HG02678 (cell line): ENCODE results near the gene FABP1.

Experiments
- ATAC-seq: cut with Tn5 transposase; IDR thresholded peaks from one replicate; pipeline ENCODE4 v1.9.1; 2021; ENCODE audit warnings: mild to moderate bottlenecking, moderate library complexity; ENCODE audit not compliant: unreplicated experiment

The FABP1 gene

DNA sequence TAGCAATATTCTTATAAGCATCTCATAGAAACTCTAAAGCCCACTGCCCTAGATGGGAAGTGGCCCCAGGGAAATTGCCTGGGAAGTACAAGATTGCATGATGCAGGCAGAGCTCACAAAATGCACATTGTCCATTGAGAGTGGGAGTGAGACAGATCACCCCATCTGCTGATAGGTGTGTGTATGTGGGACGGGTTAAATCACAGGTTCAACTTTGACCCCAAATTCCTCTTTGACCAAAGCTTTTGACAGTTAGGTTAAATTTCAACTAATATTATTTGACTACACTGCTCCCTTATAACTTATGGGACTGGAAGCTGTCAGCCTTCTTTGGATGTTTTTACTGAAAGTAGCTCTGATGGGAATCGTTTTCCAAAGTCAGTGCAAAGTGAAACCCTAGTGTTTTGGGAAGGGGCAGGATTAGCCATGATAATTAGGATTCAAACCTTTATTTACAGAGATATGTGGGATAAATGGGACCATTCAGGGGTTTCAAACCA, 11.4 kb upstream of the FABP1 start:
- no peak for ATAC-seq

DNA sequence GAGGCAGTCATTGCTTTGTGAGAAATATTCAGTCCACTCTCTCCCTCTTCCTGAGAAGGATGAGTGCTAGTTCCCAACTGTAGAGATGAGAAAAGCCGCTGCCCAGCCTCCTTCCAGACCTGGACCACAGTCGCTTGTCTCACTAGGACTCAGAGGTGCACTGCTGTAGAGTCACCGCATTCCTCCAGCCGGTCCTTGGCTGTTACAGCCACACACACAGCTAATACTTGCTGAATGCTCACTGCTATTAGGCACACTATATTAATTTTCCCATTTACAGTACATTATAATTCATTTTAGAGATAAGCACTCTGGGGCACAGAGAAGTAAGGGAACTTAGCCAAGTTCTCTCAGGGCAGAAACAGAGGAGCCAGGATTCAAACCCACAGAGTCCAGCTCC, 10.0 kb upstream of the FABP1 start:
- no peak for ATAC-seq

DNA sequence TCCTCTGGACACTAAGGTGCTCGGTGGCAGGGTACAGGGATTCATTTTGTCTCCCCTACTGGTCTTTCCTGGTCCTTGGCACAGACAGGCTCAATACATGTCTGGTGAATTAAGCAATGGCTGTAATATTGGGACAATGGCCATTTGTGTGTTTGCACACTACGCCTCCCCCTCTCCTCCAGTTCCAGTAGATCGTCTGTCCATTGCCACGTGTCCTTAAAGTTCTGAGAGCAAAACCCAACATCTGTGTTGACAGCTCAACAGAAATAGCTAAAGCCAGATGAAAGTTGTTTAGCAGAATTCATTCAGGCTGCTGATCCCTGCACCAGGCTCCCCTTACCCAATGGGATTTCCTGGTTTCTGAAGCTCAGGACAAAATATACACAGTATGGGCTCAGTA, 9.0 kb upstream of the FABP1 start:
- ATAC-seq: no peak

DNA sequence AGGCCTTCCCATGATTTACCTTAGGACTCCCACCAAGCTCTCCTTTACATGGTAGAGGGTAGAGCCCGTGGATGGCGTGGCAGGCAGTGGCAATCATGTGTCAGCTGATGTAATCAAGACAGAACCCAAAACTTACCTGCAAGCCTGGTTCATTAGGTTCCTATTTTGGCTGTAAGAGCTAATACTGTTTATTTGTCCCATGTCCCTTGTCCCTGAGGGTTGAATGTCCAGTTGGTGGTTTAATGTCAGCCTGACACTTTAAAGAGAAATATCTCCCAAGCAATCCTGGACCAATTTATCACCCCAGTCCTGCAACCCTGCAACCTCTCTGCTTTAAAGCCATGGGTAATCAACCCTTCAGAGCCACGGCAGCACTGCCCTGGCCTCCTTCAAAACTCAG, 6.0 kb upstream of the FABP1 start:
- ATAC-seq: no peak

DNA sequence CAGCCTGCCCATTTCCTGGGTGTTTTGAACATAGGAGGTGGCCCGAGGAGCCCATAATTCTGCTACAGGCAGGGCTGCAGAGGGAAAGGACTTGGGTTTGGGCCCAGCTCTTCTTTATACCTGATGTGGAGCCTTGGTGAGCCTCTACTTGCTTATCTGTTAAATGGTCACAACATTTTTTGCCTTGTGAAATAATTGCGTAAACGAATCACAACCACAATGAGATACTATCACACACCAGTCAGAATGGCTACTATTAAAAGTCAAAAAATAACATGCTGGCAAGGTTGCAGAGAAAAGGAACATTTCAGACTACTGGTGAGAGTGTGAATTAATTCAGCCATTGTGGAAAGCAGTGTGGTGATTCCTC, 4.1 kb upstream of the FABP1 start:
- no peak for ATAC-seq

DNA sequence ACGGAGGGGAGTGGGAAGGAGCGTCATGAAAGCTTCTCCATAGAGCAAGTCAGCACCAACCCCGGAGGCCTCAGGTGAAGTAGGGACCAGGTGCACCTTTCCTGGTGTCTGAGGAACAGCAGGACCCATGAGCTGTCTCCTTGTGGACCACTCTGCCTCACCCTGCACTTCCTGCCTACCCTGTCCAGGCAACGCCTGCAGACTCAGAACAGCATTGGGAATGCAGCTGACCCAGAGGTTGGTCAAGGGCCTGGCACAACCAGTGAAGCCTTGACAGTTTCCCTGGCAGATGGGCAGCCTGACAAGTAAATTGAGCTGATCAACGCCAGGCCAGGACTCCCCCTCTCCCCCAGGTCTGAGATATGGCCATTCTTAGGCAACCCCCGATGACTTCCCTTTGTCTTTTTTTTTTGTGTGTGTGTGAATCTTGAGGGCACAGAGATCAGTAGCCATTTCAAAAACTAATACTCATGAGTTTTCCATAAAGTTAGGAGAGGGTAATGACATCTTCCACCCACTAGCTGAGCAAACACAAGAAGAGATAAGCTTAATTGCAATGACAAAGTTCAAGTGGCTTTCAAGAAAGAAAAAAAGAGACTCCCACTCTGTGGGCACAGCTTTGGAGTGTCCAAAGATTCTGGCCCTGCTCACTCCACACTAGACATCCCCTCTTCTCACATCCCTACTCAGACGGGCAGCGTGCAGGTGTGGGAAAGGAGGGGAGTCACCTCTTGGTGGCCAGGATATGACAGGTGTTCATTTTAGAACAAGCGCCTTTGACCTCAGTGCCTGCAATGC, 3.5 kb upstream of the FABP1 start:
- ATAC-seq: no peak

DNA sequence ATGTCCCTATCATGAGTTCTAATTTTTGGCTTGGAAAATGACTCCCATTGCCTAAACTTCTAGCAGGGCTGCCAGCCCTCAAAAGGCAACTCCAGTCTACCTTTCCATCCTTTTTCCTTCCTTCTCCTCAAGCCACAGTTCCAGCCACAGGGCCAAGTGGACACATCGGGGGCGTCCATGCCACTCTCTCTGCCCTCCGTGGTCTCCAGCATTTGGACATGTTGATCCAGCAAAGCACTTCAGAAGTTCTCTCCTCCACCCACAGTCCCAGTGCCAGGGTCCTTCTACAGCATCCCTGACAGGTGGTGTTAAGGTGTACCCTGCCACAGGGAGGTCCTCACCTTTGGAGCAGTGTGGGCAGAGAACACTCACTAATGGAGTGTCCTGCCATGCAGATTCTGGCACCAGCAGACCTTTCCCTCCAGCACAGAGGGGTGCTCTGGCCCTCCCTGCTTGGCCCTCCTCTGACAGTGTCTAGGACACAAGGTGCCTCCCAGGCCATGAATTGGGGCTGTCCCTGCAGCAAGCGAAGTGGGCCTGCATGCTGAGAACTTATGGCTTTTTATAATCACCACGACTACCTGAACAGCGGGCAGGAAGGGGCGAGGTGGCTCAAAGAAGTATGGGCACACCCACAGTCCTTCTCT, 1.6 kb upstream of the FABP1 start:
- ATAC-seq: no peak

DNA sequence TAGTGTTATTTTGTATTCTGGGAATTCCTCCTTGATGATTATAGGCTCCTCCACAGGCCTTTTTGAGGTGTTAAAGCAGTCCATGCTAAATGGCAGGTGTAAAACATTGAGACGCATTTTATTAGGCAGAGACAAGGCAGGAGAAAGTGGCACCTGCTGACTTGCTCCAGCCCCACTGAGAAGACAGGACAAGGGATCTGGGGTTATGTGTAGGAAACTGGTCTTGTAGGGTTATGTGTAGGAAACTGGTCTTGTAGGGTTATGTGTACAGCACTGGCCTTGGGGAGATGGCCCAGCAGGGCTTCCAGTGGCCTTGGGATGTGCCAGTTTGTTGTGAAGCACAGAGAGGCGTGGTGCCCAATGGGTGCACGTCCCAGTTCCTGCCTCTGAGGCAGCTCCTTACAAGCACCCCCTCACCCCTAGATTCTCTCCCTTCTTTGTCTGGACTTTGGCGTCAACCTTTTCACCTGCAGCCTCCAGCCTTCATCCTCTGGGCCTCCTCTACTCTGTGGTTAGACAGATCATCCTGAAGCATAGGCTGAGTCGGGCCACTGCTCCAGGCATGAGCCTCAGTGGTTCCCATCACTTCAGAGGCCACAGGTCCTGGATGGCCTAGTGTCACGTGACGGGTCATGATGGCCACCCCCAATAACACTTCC, 921 bp upstream of the FABP1 start:
- ATAC-seq: no peak

DNA sequence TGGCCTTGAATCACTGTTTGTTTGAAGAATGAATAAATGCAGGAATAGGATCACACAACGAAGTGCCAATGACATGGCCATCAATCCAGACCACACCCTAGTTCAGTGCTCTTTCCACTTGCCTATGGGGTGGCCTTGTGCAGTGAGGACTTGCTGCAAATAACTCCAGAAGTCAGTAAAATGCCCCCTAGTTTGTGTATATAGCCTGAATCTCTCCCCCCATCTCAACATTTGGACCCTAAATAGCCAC, 299 bp downstream of the FABP1 start:
- ATAC-seq: no peak

DNA sequence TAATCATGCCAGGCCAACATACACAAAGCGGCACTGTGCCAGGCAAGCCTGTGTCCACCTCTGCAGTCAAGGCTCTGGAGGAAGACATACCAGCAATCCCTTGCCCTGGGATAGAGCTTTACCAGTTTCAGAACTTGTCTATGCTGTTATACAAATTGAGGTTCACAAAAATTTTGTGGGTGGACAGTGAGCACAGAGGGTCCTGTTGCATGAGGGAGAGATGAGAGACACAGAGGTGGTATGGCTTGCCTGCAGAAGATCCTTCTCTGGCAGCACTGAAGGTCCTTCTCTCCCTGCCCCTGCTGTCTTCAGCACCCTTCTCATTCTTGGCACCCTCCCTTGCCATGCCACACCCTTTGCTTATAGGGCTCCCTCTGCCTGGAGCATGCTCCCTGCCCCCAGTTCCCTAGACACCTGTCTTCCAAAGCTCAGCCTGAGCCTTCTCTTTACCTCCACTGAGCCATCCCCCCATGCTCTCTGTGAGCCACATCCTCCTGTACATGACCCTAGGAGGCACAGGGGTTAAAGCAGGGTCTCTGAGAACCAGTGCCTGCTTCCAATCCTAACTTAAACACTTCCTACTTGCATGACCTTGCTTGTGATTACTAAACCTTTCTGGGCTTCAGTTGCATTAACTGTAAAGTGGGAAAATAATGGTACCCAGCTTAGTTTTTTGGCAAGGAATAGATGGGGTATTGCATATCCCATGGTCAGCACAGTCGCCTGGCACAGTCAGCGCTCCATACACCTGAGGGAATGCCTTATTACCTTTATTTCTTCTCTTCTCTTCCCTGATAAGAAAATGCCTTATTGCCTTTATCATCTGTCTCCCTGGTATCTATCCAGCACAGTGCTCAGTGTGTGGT, 857 bp downstream of the FABP1 start:
- ATAC-seq: no peak

DNA sequence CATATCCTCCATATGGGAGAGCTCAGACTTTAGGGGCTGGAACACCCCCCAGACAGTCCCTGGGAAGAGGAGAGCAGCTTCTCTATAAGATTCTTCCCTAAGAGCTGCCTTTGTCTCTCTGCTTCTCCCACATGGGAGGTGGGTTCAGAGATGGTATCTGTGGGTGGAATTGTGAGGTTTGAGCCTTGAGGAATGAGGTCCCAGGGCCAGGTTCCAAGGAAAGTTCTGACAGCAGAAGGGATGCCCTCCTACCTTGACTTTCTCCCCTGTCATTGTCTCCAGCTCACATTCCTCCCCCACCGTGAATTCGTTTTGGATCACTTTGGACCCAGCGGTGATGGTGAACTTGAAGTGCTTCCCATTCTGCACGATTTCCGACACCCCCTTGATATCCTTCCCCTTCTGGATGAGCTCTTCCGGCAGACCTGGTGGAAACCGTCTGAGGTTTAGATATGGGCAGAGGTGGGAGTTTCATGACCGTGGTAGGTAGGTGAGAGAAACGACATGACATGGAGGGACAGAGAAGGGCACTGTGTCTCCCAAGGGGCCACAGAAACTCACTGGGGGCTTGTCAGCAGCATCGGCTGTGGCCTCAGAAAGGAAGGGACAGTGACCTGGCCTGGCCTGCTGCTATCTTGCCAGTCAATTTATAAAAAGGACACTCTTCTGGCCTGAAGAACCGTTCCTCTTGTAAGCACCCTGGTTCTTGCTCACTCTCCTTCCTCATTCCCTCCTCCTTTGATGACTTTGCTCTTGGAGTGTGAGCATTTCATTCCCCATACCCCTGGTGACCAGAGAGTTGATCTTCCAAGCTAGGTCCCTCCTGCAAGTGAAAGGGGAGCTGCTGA, 1.7 kb downstream of the FABP1 start:
- ATAC-seq: no peak

DNA sequence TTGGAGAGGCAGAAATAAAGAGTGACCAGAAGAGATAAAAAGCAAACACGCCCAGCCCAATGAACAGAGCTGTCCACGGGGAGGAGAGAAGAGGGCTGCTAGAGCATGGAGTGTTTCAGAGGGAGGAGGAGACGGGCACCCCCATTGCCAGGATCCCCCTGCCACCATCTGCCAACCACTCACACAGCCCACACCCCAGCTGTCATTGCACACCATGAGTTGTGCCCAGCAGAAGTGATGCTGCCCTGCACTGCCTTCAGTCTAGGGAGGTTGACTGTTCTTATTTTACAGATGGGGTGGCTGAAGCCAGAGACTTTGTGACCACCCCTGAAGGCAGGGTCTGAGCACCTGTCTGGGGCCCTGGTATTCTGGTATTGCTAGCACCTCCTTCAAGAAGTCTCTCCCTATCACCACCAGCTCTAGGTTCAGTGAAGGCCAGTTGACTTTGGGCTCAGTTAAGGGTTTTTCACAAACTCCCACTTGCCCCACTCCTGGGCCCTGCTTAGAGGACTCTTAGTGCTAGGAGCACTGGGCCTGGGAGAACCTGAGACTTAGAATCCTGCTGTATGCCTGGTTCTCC, 2.4 kb downstream of the FABP1 start:
- ATAC-seq: no peak

DNA sequence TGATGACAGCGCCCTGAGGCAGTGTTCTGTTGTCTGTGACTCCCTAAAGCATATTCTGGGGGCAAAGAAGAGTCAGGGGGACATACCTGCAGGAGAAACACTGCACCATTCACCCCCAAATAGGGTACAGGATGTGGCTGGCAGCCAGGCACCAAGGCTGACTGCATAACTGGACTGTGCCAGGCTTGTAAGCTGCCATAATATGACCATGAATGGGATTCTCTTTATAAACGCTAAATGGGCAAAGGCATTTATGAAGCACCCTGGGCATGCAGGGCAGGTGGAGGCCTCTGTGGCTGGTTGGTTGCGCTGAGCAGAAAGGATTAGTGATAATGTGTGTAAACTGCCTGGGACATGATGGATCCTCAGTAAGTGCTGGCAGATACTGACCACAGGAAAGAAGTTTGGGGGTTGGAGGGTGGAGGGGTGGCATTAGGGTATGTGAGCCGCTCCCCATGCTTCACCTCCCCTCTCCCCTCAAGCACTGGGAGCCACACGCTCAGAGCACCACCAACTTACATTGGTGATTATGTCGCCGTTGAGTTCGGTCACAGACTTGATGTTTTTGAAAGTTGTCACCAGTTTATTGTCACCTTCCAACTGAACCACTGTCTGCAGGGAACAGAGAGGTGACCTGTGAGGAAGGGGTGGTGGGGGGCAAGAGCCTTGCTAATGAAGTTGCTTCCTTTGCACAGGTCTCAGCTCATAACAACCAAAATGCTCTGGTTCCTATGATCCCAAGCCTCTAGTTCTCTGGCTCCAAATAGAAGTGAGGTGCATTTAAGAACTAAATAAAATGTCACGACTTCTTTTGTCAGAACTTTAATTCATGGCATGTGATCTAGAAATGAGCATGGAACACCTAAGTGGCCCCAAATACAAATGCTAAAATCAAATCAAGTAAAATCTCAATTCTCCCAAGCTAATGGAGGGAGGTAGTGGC, 3.6 kb downstream of the FABP1 start:
- ATAC-seq: no peak

DNA sequence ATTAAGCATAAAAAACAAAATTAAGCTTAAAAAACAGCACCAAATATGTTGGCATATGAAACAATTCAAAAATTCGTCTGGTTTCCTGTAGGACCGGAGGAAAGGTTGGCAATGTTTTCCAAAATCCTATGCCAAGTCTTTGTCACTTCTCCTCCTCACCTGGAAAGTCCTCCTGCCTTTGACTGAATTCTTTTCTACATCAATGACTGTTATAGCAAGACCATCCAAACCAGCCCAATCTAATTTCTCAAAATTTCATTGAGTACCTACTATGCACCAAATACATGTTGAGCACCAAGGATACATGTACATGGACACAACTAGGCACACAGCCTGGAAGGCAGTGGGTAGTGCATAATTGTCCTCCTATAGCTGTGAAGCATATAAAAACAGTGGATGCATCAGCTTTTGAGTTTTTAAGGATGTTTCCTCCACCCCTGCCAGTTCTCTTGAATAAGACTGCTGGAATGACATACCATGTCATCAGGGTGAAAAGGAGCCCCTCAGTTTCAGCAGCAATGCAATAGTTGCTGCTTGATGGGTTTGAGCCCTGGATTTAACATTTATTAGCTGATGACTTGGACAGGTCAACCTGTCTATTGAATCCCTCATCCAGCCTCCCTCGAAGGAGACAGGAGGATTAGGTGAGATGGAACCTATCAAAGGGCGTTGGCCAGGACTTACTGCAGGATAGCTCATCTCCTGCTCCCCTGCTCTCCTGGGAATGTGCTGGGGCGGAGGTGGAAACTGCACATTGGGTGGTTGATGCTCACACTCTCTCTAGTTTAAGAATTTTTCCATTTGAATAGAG, 4.5 kb downstream of the FABP1 start:
- ATAC-seq: no peak

DNA sequence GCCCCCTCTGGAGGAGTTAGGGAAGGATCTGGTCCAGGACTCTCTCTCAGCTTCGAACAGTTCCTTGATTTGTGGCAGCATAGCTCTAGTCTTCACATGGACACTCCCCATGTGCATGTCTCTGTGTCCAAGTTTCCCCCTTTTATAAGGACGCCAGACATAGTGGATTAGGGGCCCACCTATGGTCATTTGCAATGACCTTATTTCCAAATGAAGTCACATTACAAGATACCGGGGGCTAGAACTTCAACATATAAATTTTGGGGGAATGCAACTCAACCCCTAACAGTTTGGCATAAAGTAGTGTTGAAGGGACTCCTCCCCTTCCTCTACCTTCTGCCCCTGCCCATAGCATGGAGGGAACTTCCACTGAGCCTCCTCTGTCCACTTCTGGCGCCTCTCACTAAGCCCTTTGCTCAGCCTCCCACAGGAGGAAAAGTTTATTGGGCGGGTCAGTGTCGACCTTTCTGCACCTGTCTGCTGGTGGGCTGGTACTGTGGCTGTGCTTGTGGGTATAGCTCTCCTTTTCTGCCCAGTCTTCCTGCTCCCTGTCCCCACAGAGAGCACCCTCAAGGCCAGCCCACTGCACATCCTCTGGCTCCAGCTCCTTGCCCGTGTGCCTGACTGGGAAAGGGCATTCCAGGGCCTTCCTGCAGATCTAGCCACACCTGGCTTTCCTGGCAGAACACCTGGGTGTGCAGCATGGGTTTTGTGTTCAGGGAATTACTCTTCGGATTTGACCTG, 5.5 kb downstream of the FABP1 start:
- no peak for ATAC-seq

DNA sequence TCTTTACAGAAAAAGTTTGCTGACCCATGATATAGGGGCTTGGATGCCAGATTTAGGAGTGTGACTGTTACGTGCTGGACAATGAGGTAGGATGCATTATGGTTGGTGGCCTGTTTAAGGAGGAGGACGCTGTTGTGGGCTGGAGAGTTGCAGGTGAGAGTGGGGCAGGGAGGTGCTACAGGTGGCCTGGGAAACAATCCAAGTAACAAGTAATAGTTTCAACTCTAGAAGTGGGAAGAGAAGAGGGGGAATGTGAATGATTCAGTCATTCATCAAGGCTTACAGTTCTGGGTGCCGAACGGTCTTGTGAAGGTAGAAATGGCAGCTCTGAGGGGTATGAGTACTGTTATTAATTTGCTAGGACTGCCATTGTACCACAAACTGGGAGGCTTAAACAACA, 6.2 kb downstream of the FABP1 start:
- no peak for ATAC-seq

DNA sequence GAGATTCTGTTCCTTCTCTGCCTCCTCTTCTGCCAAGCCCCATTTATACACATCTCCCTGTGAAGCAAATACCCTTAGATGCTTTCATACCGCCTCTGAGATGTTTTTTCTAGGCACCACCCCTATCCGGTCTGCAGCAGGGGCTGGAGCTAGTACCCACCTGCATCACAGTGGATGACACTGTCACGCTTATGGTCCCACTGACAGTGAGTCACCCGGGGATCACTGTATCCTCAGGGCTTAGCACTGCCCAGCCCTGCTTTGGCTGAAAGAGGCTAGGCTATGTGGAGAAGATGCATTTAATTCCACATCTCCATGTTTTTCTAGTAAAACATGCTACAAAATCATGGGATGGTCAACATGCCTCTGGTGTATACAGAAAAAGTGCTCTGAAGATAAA, 9.9 kb downstream of the FABP1 start:
- ATAC-seq: no peak
